Measurements from ENCODE around the gene SPTLC2.

SPTLC2 gene

GRCh38 chr14:77495334-77495733 is 121.1 kb downstream of the SPTLC2 start:
- peaks cover 6% of the 10 kb centered on the region for H3K4me1 ChIP-seq (ENCODE audit: insufficient read depth, low read length)
- H3K9me3 ChIP-seq (ENCODE audit: low read length): no peaks in the 10 kb centered on the region
- no peak overlapping the region for H3K4me3 ChIP-seq (ENCODE audit: low read depth in 1 of 2, low read length in 2 of 2)
- H3K27ac ChIP-seq (ENCODE audit: low read depth, low read length): no peak overlapping the region
- peaks cover 6 to 22% of the 10 kb centered on the region in 2 donors for H3K27me3 ChIP-seq (ENCODE audit: control insufficient read depth in 1 of 2, insufficient read depth in 2 of 2, low read length in 2 of 2)
- no peaks in the 10 kb centered on the region for H3K36me3 ChIP-seq (ENCODE audit: insufficient read depth, low read length)
- H3K9ac ChIP-seq (ENCODE audit: low read length): no peak overlapping the region

- no peak overlapping the region for H3K27ac ChIP-seq (ENCODE audit: low read depth, low read length)
- H3K27me3 ChIP-seq (ENCODE audit: control insufficient read depth in 1 of 2, insufficient read depth in 2 of 2, low read length in 2 of 2): no peaks in the 10 kb centered on the region
- H3K36me3 ChIP-seq (ENCODE audit: insufficient read depth, low read length): no peaks in the 10 kb centered on the region
- H3K4me1 ChIP-seq (ENCODE audit: insufficient read depth, low read length): no peaks in the 10 kb centered on the region
- no peak overlapping the region for H3K4me3 ChIP-seq (ENCODE audit: low read depth in 1 of 2, low read length in 2 of 2)
- no peak overlapping the region for H3K9ac ChIP-seq (ENCODE audit: low read length)
- no peaks in the 10 kb centered on the region for H3K9me3 ChIP-seq (ENCODE audit: low read length)
These were observed 125.4 kb downstream of the SPTLC2 start for GRCh38 chr14:77491056-77491455.

- no peaks in the 10 kb centered on the region for H3K4me1 ChIP-seq (ENCODE audit: insufficient read depth, low read length)
- no peak overlapping the region for H3K27ac ChIP-seq (ENCODE audit: low read depth, low read length)
- H3K9ac ChIP-seq (ENCODE audit: low read length): no peak overlapping the region
- H3K27me3 ChIP-seq (ENCODE audit: control insufficient read depth in 1 of 2, insufficient read depth in 2 of 2, low read length in 2 of 2): no peaks in the 10 kb centered on the region
- no peaks in the 10 kb centered on the region for H3K9me3 ChIP-seq (ENCODE audit: low read length)
- H3K4me3 ChIP-seq (ENCODE audit: low read depth in 1 of 2, low read length in 2 of 2): no peak overlapping the region
- H3K36me3 ChIP-seq (ENCODE audit: insufficient read depth, low read length): no peaks in the 10 kb centered on the region
These were observed 126.0 kb downstream of the SPTLC2 start for GRCh38 chr14:77490347-77490986.

GRCh38 chr14:77489041-77489440 is 127.4 kb downstream of the SPTLC2 start:
- Histone ChIP-seq H3K9me3 (ENCODE audit: low read length) (no peaks in the 10 kb centered on the region), H3K27ac (ENCODE audit: low read depth, low read length) (no peak overlapping the region), H3K4me3 (ENCODE audit: low read depth in 1 of 2, low read length in 2 of 2) (no peak overlapping the region), H3K4me1 (ENCODE audit: insufficient read depth, low read length) (no peaks in the 10 kb centered on the region), H3K27me3 (ENCODE audit: control insufficient read depth in 1 of 2, insufficient read depth in 2 of 2, low read length in 2 of 2) (no peaks in the 10 kb centered on the region), H3K36me3 (ENCODE audit: insufficient read depth, low read length) (no peaks in the 10 kb centered on the region), H3K9ac (ENCODE audit: low read length) (no peak overlapping the region)

- Histone ChIP-seq H3K4me1 (ENCODE audit: insufficient read depth, low read length) (no peaks in the 10 kb centered on the region), H3K36me3 (ENCODE audit: insufficient read depth, low read length) (no peaks in the 10 kb centered on the region), H3K27ac (ENCODE audit: low read depth, low read length) (no peak overlapping the region), H3K9ac (ENCODE audit: low read length) (no peak overlapping the region), H3K4me3 (ENCODE audit: low read depth in 1 of 2, low read length in 2 of 2) (no peak overlapping the region), H3K9me3 (ENCODE audit: low read length) (no peaks in the 10 kb centered on the region), H3K27me3 (ENCODE audit: control insufficient read depth in 1 of 2, insufficient read depth in 2 of 2, low read length in 2 of 2) (no peaks in the 10 kb centered on the region)
These were observed 127.9 kb downstream of the SPTLC2 start for GRCh38 chr14:77488558-77488957.

- Histone ChIP-seq H3K9me3 (ENCODE audit: low read length) (no peaks in the 10 kb centered on the region), H3K27me3 (ENCODE audit: control insufficient read depth in 1 of 2, insufficient read depth in 2 of 2, low read length in 2 of 2) (no peaks in the 10 kb centered on the region), H3K27ac (ENCODE audit: low read depth, low read length) (no peak overlapping the region), H3K9ac (ENCODE audit: low read length) (no peak overlapping the region), H3K4me1 (ENCODE audit: insufficient read depth, low read length) (no peaks in the 10 kb centered on the region), H3K4me3 (ENCODE audit: low read depth in 1 of 2, low read length in 2 of 2) (no peak overlapping the region), H3K36me3 (ENCODE audit: insufficient read depth, low read length) (no peaks in the 10 kb centered on the region)
These were observed 130.3 kb downstream of the SPTLC2 start for GRCh38 chr14:77485901-77486678.

GRCh38 chr14:77485256-77485655 is 131.2 kb downstream of the SPTLC2 start:
- no peaks in the 10 kb centered on the region for H3K4me1 ChIP-seq (ENCODE audit: insufficient read depth, low read length)
- H3K9me3 ChIP-seq (ENCODE audit: low read length): no peaks in the 10 kb centered on the region
- H3K36me3 ChIP-seq (ENCODE audit: insufficient read depth, low read length): no peaks in the 10 kb centered on the region
- no peaks in the 10 kb centered on the region for H3K27me3 ChIP-seq (ENCODE audit: control insufficient read depth in 1 of 2, insufficient read depth in 2 of 2, low read length in 2 of 2)
- no peak overlapping the region for H3K4me3 ChIP-seq (ENCODE audit: low read depth in 1 of 2, low read length in 2 of 2)
- no peak overlapping the region for H3K9ac ChIP-seq (ENCODE audit: low read length)
- no peak overlapping the region for H3K27ac ChIP-seq (ENCODE audit: low read depth, low read length)

GRCh38 chr14:77482422-77482821 is 134.0 kb downstream of the SPTLC2 start:
- no peaks in the 10 kb centered on the region for H3K27me3 ChIP-seq (ENCODE audit: control insufficient read depth in 1 of 2, insufficient read depth in 2 of 2, low read length in 2 of 2)
- no peak overlapping the region for H3K9ac ChIP-seq (ENCODE audit: low read length)
- no peaks in the 10 kb centered on the region for H3K4me1 ChIP-seq (ENCODE audit: insufficient read depth, low read length)
- no peak overlapping the region for H3K4me3 ChIP-seq (ENCODE audit: low read depth in 1 of 2, low read length in 2 of 2)
- H3K9me3 ChIP-seq (ENCODE audit: low read length): no peaks in the 10 kb centered on the region
- no peak overlapping the region for H3K27ac ChIP-seq (ENCODE audit: low read depth, low read length)
- H3K36me3 ChIP-seq (ENCODE audit: insufficient read depth, low read length): no peaks in the 10 kb centered on the region

GRCh38 chr14:77478796-77479195 is 137.6 kb downstream of the SPTLC2 start:
- H3K27ac ChIP-seq (ENCODE audit: low read depth, low read length): no peak overlapping the region
- H3K4me3 ChIP-seq (ENCODE audit: low read depth in 1 of 2, low read length in 2 of 2): no peak overlapping the region
- H3K36me3 ChIP-seq (ENCODE audit: insufficient read depth, low read length): no peaks in the 10 kb centered on the region
- no peaks in the 10 kb centered on the region for H3K9me3 ChIP-seq (ENCODE audit: low read length)
- no peaks in the 10 kb centered on the region for H3K4me1 ChIP-seq (ENCODE audit: insufficient read depth, low read length)
- no peak overlapping the region for H3K9ac ChIP-seq (ENCODE audit: low read length)
- H3K27me3 ChIP-seq (ENCODE audit: control insufficient read depth in 1 of 2, insufficient read depth in 2 of 2, low read length in 2 of 2): no peaks in the 10 kb centered on the region

GRCh38 chr14:77478029-77478428 is 138.4 kb downstream of the SPTLC2 start:
- Histone ChIP-seq H3K27ac (ENCODE audit: low read depth, low read length) (no peak overlapping the region), H3K36me3 (ENCODE audit: insufficient read depth, low read length) (no peaks in the 10 kb centered on the region), H3K27me3 (ENCODE audit: control insufficient read depth in 1 of 2, insufficient read depth in 2 of 2, low read length in 2 of 2) (no peaks in the 10 kb centered on the region), H3K4me3 (ENCODE audit: low read depth in 1 of 2, low read length in 2 of 2) (no peak overlapping the region), H3K4me1 (ENCODE audit: insufficient read depth, low read length) (no peaks in the 10 kb centered on the region), H3K9me3 (ENCODE audit: low read length) (no peaks in the 10 kb centered on the region), H3K9ac (ENCODE audit: low read length) (no peak overlapping the region)

GRCh38 chr14:77475432-77476115 is 140.9 kb downstream of the SPTLC2 start:
- Histone ChIP-seq H3K4me3 (ENCODE audit: low read depth in 1 of 2, low read length in 2 of 2) (no peak overlapping the region), H3K27me3 (ENCODE audit: control insufficient read depth in 1 of 2, insufficient read depth in 2 of 2, low read length in 2 of 2) (no peaks in the 10 kb centered on the region), H3K36me3 (ENCODE audit: insufficient read depth, low read length) (no peaks in the 10 kb centered on the region), H3K9me3 (ENCODE audit: low read length) (no peaks in the 10 kb centered on the region), H3K4me1 (ENCODE audit: insufficient read depth, low read length) (no peaks in the 10 kb centered on the region), H3K9ac (ENCODE audit: low read length) (no peak overlapping the region), H3K27ac (ENCODE audit: low read depth, low read length) (no peak overlapping the region)

Measured in muscle layer of colon (tissue), 2 donors.